Breast epithelium (tissue), 3 donors: ENCODE data around the gene LRRIQ4.

Experiments used
- POLR2AphosphoS5 ChIP-seq, 3 donors: sonication (generic); formaldehyde crosslinking; IDR thresholded peaks; one replicate each; pipeline ENCODE4 v1.6.1; 2017; ENCODE audit warnings: antibody characterized with exemption in 3 of 3
- TF ChIP-seq, protein P1 (sequence below), 3 donors: fragments of 450-650 bp; IDR thresholded peaks; one replicate each; pipeline ENCODE4 v1.5.1; 2016 to 2017; ENCODE audit warnings: antibody characterized with exemption in 3 of 3, mild to moderate bottlenecking in 3 of 3, moderate library complexity in 3 of 3

DNA sequence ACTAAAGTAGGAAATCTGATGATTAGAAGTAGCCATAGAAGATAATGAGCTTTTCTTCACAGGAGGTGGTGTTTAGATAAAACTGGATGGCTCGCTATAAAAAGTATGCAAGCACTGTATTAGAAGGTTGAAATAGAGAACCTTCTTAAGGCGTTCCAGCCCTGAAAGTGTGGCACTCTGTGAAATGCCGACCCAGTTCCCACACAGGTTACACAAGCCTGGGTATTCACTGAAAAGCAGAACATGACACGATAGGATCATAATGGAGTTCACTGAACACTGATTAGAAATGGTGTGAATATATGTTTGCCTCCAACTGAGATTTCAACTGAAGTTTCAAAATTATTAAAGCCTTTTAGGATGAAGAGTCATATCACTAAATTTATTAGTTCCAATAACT lies 15.0 kb downstream of the LRRIQ4 start:
- TF ChIP-seq, protein P1, sequence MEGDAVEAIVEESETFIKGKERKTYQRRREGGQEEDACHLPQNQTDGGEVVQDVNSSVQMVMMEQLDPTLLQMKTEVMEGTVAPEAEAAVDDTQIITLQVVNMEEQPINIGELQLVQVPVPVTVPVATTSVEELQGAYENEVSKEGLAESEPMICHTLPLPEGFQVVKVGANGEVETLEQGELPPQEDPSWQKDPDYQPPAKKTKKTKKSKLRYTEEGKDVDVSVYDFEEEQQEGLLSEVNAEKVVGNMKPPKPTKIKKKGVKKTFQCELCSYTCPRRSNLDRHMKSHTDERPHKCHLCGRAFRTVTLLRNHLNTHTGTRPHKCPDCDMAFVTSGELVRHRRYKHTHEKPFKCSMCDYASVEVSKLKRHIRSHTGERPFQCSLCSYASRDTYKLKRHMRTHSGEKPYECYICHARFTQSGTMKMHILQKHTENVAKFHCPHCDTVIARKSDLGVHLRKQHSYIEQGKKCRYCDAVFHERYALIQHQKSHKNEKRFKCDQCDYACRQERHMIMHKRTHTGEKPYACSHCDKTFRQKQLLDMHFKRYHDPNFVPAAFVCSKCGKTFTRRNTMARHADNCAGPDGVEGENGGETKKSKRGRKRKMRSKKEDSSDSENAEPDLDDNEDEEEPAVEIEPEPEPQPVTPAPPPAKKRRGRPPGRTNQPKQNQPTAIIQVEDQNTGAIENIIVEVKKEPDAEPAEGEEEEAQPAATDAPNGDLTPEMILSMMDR (IDR thresholded peaks at IDR 0.05): no peak
- TF ChIP-seq POLR2AphosphoS5 (IDR thresholded peaks at IDR 0.05): no peak
